K562 (cell line): Measurements from ENCODE around the gene LRRC51. TPM values are rescaled to one million over a fixed set of nuclear protein-coding genes. Genes with fewer than 3 reads are reported as not detected.
A peak's percentile ranks its signal among the peaks of the same experiment; 100 is the strongest.

Source experiments
- ADNP ChIP-seq: fragments of 200-800 bp; sonication (Bioruptor generic); IDR thresholded peaks from 2 replicates; pipeline ENCODE4 v1.6.1; 2016; ENCODE audit warnings: missing genetic modification characterization, missing compliant biosample characterization
- ARID3B ChIP-seq: fragments of 250-450 bp; sonication (Bioruptor Pico); IDR thresholded peaks from 2 replicates; pipeline ENCODE4 v1.4.0; 2020; ENCODE audit warnings: borderline replicate concordance
- CGGBP1 ChIP-seq: fragments of 250-450 bp; sonication (Bioruptor Pico); IDR thresholded peaks from 2 replicates; pipeline ENCODE4 v1.9.0; 2021; ENCODE audit warnings: mild to moderate bottlenecking
- CHD4 ChIP-seq: fragments of 200-600 bp; sonication (generic); IDR thresholded peaks from 3 replicates; pipeline ENCODE4 v1.6.1; 2012; ENCODE audit warnings: low read depth, mild to moderate bottlenecking, mixed read lengths, low read length, inconsistent platforms; ENCODE audit not compliant: insufficient read depth, insufficient replicate concordance, poor library complexity, severe bottlenecking
- E2F3 ChIP-seq: fragments of 250-450 bp; sonication (Bioruptor Pico); IDR thresholded peaks from 2 replicates; pipeline ENCODE4 v1.4.0; 2020; ENCODE audit warnings: mild to moderate bottlenecking
- ESRRB ChIP-seq: fragments of 250-450 bp; sonication (Bioruptor Pico); IDR thresholded peaks from 2 replicates; pipeline ENCODE4 v1.5.0; 2020; ENCODE audit warnings: mild to moderate bottlenecking, moderate library complexity, borderline replicate concordance
- FOXP1 ChIP-seq: sonication (generic); formaldehyde crosslinking; IDR thresholded peaks from 2 replicates; pipeline ENCODE4 v1.8.0; 2022; ENCODE audit warnings: mild to moderate bottlenecking, missing genetic modification reagents
- MITF ChIP-seq: IDR thresholded peaks from 2 replicates; pipeline ENCODE4 v1.6.1; 2014; ENCODE audit warnings: antibody characterized with exemption
- MLX ChIP-seq, 2 experiments: fragments of 450-650 bp in 1 of 2; sonication (generic) in 1 of 2; formaldehyde crosslinking; conservative IDR thresholded peaks; 2 replicates each; pipeline versions ENCODE4 v1.4.0 to v1.8.1; 2020 to 2022; ENCODE audit warnings: mild to moderate bottlenecking in 1 of 2, missing genetic modification reagents in 1 of 2
- PRDM10 ChIP-seq: fragments of 450-650 bp; IDR thresholded peaks from 2 replicates; pipeline ENCODE4 v1.6.1; 2018; ENCODE audit not compliant: partially characterized antibody
- RUNX1 ChIP-seq: sonication (generic); IDR thresholded peaks from 2 replicates; pipeline ENCODE4 v1.6.1; 2016; ENCODE audit warnings: antibody characterized with exemption, low read depth
- SETDB1 ChIP-seq: IDR thresholded peaks from one replicate; pipeline ENCODE4 v1.6.1; 2012; ENCODE audit warnings: low read length, control low read depth, inconsistent platforms
- SMAD2 ChIP-seq: fragments of 150-350 bp; IDR thresholded peaks from 2 replicates; pipeline ENCODE4 v1.6.1; 2014; ENCODE audit warnings: low read depth, mild to moderate bottlenecking, low read length
- SMARCE1 ChIP-seq: fragments of 450-650 bp; IDR thresholded peaks from 2 replicates; pipeline ENCODE4 v1.7.1; 2016; ENCODE audit warnings: mild to moderate bottlenecking
- TSC22D4 ChIP-seq: fragments of 450-650 bp; IDR thresholded peaks from 2 replicates; pipeline ENCODE4 v1.6.1; 2016; ENCODE audit warnings: missing genetic modification characterization, missing biosample characterization, control low read depth
- ZBTB17 ChIP-seq: fragments of 450-650 bp; formaldehyde crosslinking; IDR thresholded peaks from 2 replicates; pipeline ENCODE4 v1.4.0; 2020; ENCODE audit warnings: mild to moderate bottlenecking
- ZNF395 ChIP-seq: fragments of 200-800 bp; sonication (Bioruptor generic); IDR thresholded peaks from 2 replicates; pipeline ENCODE4 v1.6.1; 2017; ENCODE audit warnings: missing genetic modification characterization, missing compliant biosample characterization
- ZNF77 ChIP-seq: fragments of 250-450 bp; sonication (Bioruptor Pico); IDR thresholded peaks from 2 replicates; pipeline ENCODE4 v1.5.0; 2020
- polyA plus RNA-seq, 8 experiments: library from polyadenylated mRNA; depleted of rRNA in 4 of 8; stranded (reverse) in 5 of 8; unstranded in 3 of 8; fragments of >200 nt; fragmentation: Nextera tagmentation in 2 of 8; fragmentation: Illumina TruSeq in 1 of 8; extraction: Ambion mirVana in 2 of 8; extraction: Trizol in 1 of 8; gene quantifications; 2 replicates each; pipeline versions ENCODE4 v1.2.1 to v1.2.3, GENCODE V29; 2011 to 2014; ENCODE audit warnings: inconsistent platforms in 1 of 8, missing spikeins in 1 of 8
- total RNA-seq, 7 experiments: library from RNA; depleted of rRNA in 6 of 7; stranded (reverse); fragments of >200 nt in 6 of 7; fragmentation: Illumina TruSeq in 2 of 7; extraction: Trizol in 2 of 7; gene quantifications; 2 replicates each; pipeline versions ENCODE4 v1.2.1 to v1.2.3, GENCODE V29; 2011 to 2021; ENCODE audit warnings: low replicate concordance in 1 of 7

The LRRC51 gene
- total and polyA plus RNA-seq, 9 of the 15 experiments (the other 6 are each of a cell fraction or from before 2014, with no cell fraction given), result 4.7 to 10.6 (median 5.6) TPM

- TF ChIP-seq PRDM10 (peak; percentile 99), SMAD2 (no peak), FOXP1 (CRISPR knock-in tag) (0 out of 2 replicates have a peak, but pooled peaks have one; percentile 28), E2F3 (CRISPR knock-in tag) (peak; percentile 25), RUNX1 (no peak), CGGBP1 (CRISPR knock-in tag) (no peak), TSC22D4 (no peak), ADNP (tag) (no peak), SETDB1 (no peak), ZNF77 (CRISPR knock-in tag) (no peak), ARID3B (CRISPR knock-in tag) (no peak), MLX (CRISPR knock-in tag; conservative IDR thresholded peaks at IDR 0.05) (no peak), ESRRB (no peak), CHD4 (no peak), ZNF395 (CRISPR knock-in tag) (no peak), MITF (no peak), ZBTB17 (CRISPR knock-in tag) (0 out of 2 replicates have a peak, but pooled peaks have one; percentile 48), SMARCE1 (peak; percentile 19; the same call in 1 of the 2 replicates)
Observed at GRCh38 chr11:72080326-72081183, at the start of gene LRRC51, which contains the start of gene NUMA1 (continued).
